ENCODE data around the gene FAM200B. TPM values are rescaled to one million over a fixed set of nuclear protein-coding genes. Genes with fewer than 3 reads are reported as not detected.
A peak's percentile ranks its signal among the peaks of the same experiment; 100 is the strongest.

Gene FAM200B
- total RNA-seq, 1 donor = 31.8 TPM

GRCh38 chr4:15735536-15735935 is 53.9 kb downstream of the FAM200B start:
- Histone ChIP-seq H3K4me3 (ENCODE audit: insufficient read depth, low read length) (no peak overlapping the region), H3K36me3 (ENCODE audit: insufficient read depth, low read length) (no peaks in the 10 kb centered on the region), H3K9me3 (ENCODE audit: low read depth, low read length) (no peaks in the 10 kb centered on the region), H4K20me1 (ENCODE audit: insufficient read depth, low read length) (no peaks in the 10 kb centered on the region), H3K4me1 (ENCODE audit: insufficient read depth, low read length) (no peaks in the 10 kb centered on the region), H3K79me2 (ENCODE audit: insufficient read depth, low read length) (no peaks in the 10 kb centered on the region), H3K27me3 (ENCODE audit: insufficient read depth, low read length) (no peaks in the 10 kb centered on the region), H2AFZ (ENCODE audit: low read length) (no peak overlapping the region), H3K4me2 (ENCODE audit: insufficient read depth, low read length) (no peak overlapping the region), H3K27ac (ENCODE audit: low read depth, low read length) (no peak overlapping the region)
- no peak for DNase-seq (ENCODE audit: insufficient read length, low spot score, missing footprints)
- TF ChIP-seq, protein P1, sequence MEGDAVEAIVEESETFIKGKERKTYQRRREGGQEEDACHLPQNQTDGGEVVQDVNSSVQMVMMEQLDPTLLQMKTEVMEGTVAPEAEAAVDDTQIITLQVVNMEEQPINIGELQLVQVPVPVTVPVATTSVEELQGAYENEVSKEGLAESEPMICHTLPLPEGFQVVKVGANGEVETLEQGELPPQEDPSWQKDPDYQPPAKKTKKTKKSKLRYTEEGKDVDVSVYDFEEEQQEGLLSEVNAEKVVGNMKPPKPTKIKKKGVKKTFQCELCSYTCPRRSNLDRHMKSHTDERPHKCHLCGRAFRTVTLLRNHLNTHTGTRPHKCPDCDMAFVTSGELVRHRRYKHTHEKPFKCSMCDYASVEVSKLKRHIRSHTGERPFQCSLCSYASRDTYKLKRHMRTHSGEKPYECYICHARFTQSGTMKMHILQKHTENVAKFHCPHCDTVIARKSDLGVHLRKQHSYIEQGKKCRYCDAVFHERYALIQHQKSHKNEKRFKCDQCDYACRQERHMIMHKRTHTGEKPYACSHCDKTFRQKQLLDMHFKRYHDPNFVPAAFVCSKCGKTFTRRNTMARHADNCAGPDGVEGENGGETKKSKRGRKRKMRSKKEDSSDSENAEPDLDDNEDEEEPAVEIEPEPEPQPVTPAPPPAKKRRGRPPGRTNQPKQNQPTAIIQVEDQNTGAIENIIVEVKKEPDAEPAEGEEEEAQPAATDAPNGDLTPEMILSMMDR (IDR thresholded peaks at IDR 0.05; ENCODE audit: extremely low read depth, low read depth, low read length) = no peak

DNA sequence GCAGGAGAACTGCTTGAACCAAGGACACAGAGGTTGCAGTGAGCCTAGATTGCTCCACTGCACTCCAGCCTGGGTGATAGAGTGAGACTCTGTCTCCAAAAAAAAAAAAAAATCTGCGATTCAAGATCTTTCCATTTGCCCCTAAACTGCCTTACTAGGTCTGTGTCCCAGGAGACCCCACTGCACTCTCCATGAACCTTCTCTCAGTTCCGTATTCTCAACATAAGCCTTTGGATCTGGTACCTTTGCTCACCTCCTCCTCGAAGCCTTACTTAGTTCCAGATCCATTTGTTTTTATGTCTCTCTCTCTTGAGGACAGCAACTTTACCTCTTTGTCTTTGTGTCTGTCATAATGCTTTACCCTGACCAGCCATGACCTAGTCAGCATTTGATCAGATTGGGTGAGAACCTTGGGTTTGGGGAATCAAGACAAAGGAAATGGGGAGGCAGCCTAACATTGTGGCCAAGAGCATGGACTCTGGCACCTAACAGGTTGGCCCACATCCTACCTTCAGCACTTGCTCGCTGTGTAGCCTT is 55.0 kb downstream of the FAM200B start:
- no peaks in the 10 kb centered on the region for H3K79me2 ChIP-seq (ENCODE audit: insufficient read depth, low read length)
- TF ChIP-seq, protein P1 (IDR thresholded peaks at IDR 0.05; ENCODE audit: extremely low read depth, low read depth, low read length) = no peak
- no peak overlapping the region for H3K4me3 ChIP-seq (ENCODE audit: insufficient read depth, low read length)
- DNase-seq (ENCODE audit: insufficient read length, low spot score, missing footprints) = peak; percentile 42
- no peak overlapping the region for H3K4me2 ChIP-seq (ENCODE audit: insufficient read depth, low read length)
- no peak overlapping the region for H3K27ac ChIP-seq (ENCODE audit: low read depth, low read length)
- no peaks in the 10 kb centered on the region for H3K4me1 ChIP-seq (ENCODE audit: insufficient read depth, low read length)
- H4K20me1 ChIP-seq (ENCODE audit: insufficient read depth, low read length) = no peaks in the 10 kb centered on the region
- no peak overlapping the region for H2AFZ ChIP-seq (ENCODE audit: low read length)
- no peaks in the 10 kb centered on the region for H3K36me3 ChIP-seq (ENCODE audit: insufficient read depth, low read length)
- no peaks in the 10 kb centered on the region for H3K27me3 ChIP-seq (ENCODE audit: insufficient read depth, low read length)
- H3K9me3 ChIP-seq (ENCODE audit: low read depth, low read length) = no peaks in the 10 kb centered on the region

- Histone ChIP-seq H3K27me3 (ENCODE audit: insufficient read depth, low read length) (no peaks in the 10 kb centered on the region), H3K36me3 (ENCODE audit: insufficient read depth, low read length) (no peaks in the 10 kb centered on the region), H3K27ac (ENCODE audit: low read depth, low read length) (no peak overlapping the region), H3K9me3 (ENCODE audit: low read depth, low read length) (peaks cover 2% of the 10 kb centered on the region), H4K20me1 (ENCODE audit: insufficient read depth, low read length) (no peaks in the 10 kb centered on the region), H3K79me2 (ENCODE audit: insufficient read depth, low read length) (no peaks in the 10 kb centered on the region), H3K4me2 (ENCODE audit: insufficient read depth, low read length) (no peak overlapping the region), H2AFZ (ENCODE audit: low read length) (no peak overlapping the region), H3K4me1 (ENCODE audit: insufficient read depth, low read length) (no peaks in the 10 kb centered on the region), H3K4me3 (ENCODE audit: insufficient read depth, low read length) (no peak overlapping the region)
- DNase-seq (ENCODE audit: insufficient read length, low spot score, missing footprints) = no peak
- TF ChIP-seq, protein P1 (IDR thresholded peaks at IDR 0.05; ENCODE audit: extremely low read depth, low read depth, low read length) = no peak
Observed at GRCh38 chr4:15737255-15737654, 55.6 kb downstream of the FAM200B start.

- H3K9me3 ChIP-seq (ENCODE audit: low read depth, low read length) = peaks cover 2% of the 10 kb centered on the region
- no peaks in the 10 kb centered on the region for H3K27me3 ChIP-seq (ENCODE audit: insufficient read depth, low read length)
- H2AFZ ChIP-seq (ENCODE audit: low read length) = no peak overlapping the region
- H3K79me2 ChIP-seq (ENCODE audit: insufficient read depth, low read length) = no peaks in the 10 kb centered on the region
- H3K27ac ChIP-seq (ENCODE audit: low read depth, low read length) = no peak overlapping the region
- no peaks in the 10 kb centered on the region for H4K20me1 ChIP-seq (ENCODE audit: insufficient read depth, low read length)
- DNase-seq (ENCODE audit: insufficient read length, low spot score, missing footprints) = peak; percentile 42
- H3K4me3 ChIP-seq (ENCODE audit: insufficient read depth, low read length) = no peak overlapping the region
- no peak overlapping the region for H3K4me2 ChIP-seq (ENCODE audit: insufficient read depth, low read length)
- H3K36me3 ChIP-seq (ENCODE audit: insufficient read depth, low read length) = no peaks in the 10 kb centered on the region
- H3K4me1 ChIP-seq (ENCODE audit: insufficient read depth, low read length) = peaks cover 4% of the 10 kb centered on the region
- TF ChIP-seq, protein P1 (IDR thresholded peaks at IDR 0.05; ENCODE audit: extremely low read depth, low read depth, low read length) = no peak
Observed at GRCh38 chr4:15738877-15739276, 57.2 kb downstream of the FAM200B start.

Other genes starting within 250 kb of the FAM200B start
- 34.0 and 35.4 TPM in 2 replicates for gene CC2D2A, start 211.9 kb upstream of the FAM200B start, total RNA-seq
- gene FBXL5, start 26.5 kb upstream of the FAM200B start, total RNA-seq = 108 and 110 TPM in 2 replicates
- 30.6 and 31.8 TPM in 2 replicates for gene BST1, start 21.2 kb downstream of the FAM200B start, total RNA-seq
- gene CD38, start 96.5 kb downstream of the FAM200B start, total RNA-seq = under 0.01 TPM in 2 replicates

All from osteoblast (primary cell).